SK-N-SH (cell line): ENCODE data around the gene TRPV6. TPM values are rescaled to one million over a fixed set of nuclear protein-coding genes. Genes with fewer than 3 reads are reported as not detected.

Source experiments
- CTCF ChIA-PET: fragments of 300-600, 350-600 bp; formaldehyde crosslinking; extraction: SDS; loops from one replicate; lab custom pipeline; 2021; lab: Yijun Ruan, JAX
- POLR2A ChIA-PET: fragments of 350-600 bp; sonication (Branson Sonifier 250); formaldehyde crosslinking; extraction: SDS; loops from one replicate; lab custom pipeline; 2020; ENCODE audit warnings: antibody characterized with exemption, inconsistent platforms; lab: Yijun Ruan, JAX
- DNase-seq: peaks from one replicate; pipeline ENCODE4 v3.0.0; 2012
- H2AFZ ChIP-seq: fragments of 200-600 bp; sonication (generic); 2 replicates; pipeline ENCODE4 v1.8.1; 2016; ENCODE audit warnings: antibody characterized with exemption, mild to moderate bottlenecking, low read depth
- H3F3A ChIP-seq: fragments of 200-600 bp; sonication (generic); replicated peaks from 2 replicates; pipeline ENCODE3; 2016; ENCODE audit warnings: antibody characterized with exemption, mild to moderate bottlenecking; ENCODE audit not compliant: insufficient read depth
- H3K27ac ChIP-seq, 2 experiments: fragments of 200-500 bp in 1 of 2; fragments of 200-600 bp in 1 of 2; sonication (Bioruptor generic) in 1 of 2; sonication (generic), shearing (Covaris generic) in 1 of 2; 2 replicates each; pipeline versions ENCODE4 v1.5.1 to v1.6.1; 2014 to 2016; ENCODE audit warnings: low read depth in 2 of 2, inconsistent platforms in 1 of 2, low read length in 1 of 2, mild to moderate bottlenecking in 1 of 2, mixed read lengths in 1 of 2
- H3K27me3 ChIP-seq: fragments of 200-600 bp; sonication (generic), shearing (Covaris generic); 2 replicates; pipeline ENCODE4 v1.6.1; 2016; ENCODE audit warnings: mixed run types; ENCODE audit not compliant: insufficient read depth
- H3K36me3 ChIP-seq, 2 experiments: fragments of 200-500 bp in 1 of 2; fragments of 200-600 bp in 1 of 2; sonication (Bioruptor generic) in 1 of 2; sonication (generic) in 1 of 2; replicated peaks in 1 of 2; 2 replicates each; pipeline versions ENCODE3 to v1.5.1; 2014 to 2016; ENCODE audit warnings: low read length in 1 of 2, mild to moderate bottlenecking in 1 of 2; ENCODE audit not compliant: insufficient read depth in 2 of 2, control insufficient read depth in 1 of 2
- H3K4me1 ChIP-seq, 2 experiments: fragments of 200-500 bp in 1 of 2; fragments of 200-600 bp in 1 of 2; sonication (Bioruptor generic) in 1 of 2; sonication (generic), shearing (Covaris generic) in 1 of 2; 2 replicates each; pipeline versions ENCODE4 v1.5.1 to v1.6.1; 2014 to 2016; ENCODE audit warnings: low read depth in 1 of 2, low read length in 1 of 2, mixed run types in 1 of 2; ENCODE audit not compliant: insufficient read depth in 2 of 2, control insufficient read depth in 1 of 2
- H3K4me2 ChIP-seq: fragments of 200-600 bp; sonication (generic), shearing (Covaris generic); 2 replicates; pipeline ENCODE4 v1.6.1; 2017; ENCODE audit warnings: mixed run types
- H3K4me3 ChIP-seq, 2 experiments: fragments of 200-500 bp in 1 of 2; fragments of 200-600 bp in 1 of 2; sonication (Bioruptor generic) in 1 of 2; sonication (generic), shearing (Covaris generic) in 1 of 2; 2 replicates each; pipeline versions ENCODE4 v1.5.1 to v1.8.1; 2014 to 2016; ENCODE audit warnings: low read depth in 2 of 2, inconsistent platforms in 1 of 2, low read length in 1 of 2, mild to moderate bottlenecking in 1 of 2, mixed read lengths in 1 of 2, moderate library complexity in 1 of 2
- H3K79me2 ChIP-seq: fragments of 200-600 bp; sonication (generic); 2 replicates; pipeline ENCODE4 v1.8.1; 2017; ENCODE audit warnings: mild to moderate bottlenecking; ENCODE audit not compliant: insufficient read depth
- H3K9ac ChIP-seq: fragments of 200-600 bp; sonication (generic); 2 replicates; pipeline ENCODE4 v1.6.1; 2017; ENCODE audit warnings: mixed run types
- H3K9me2 ChIP-seq: fragments of 200-600 bp; sonication (generic); 2 replicates; pipeline ENCODE4 v1.6.1; 2017; ENCODE audit warnings: mixed run types
- H3K9me3 ChIP-seq: fragments of 200-600 bp; sonication (generic); 2 replicates; pipeline ENCODE4 v1.6.1; 2017; ENCODE audit warnings: mixed run types, mild to moderate bottlenecking, moderate library complexity
- H4K20me1 ChIP-seq: fragments of 200-600 bp; sonication (generic); 2 replicates; pipeline ENCODE4 v1.6.1; 2017; ENCODE audit warnings: mild to moderate bottlenecking, mixed run types; ENCODE audit not compliant: insufficient read depth
- CHD2 ChIP-seq: fragments of 150-350 bp; IDR thresholded peaks from 2 replicates; pipeline ENCODE4 v1.6.1; 2018; ENCODE audit warnings: low read length; ENCODE audit not compliant: partially characterized antibody
- EP300 ChIP-seq, 2 experiments: IDR thresholded peaks; 2 replicates each; pipeline versions ENCODE4 v1.4.0 to v1.6.1; 2012; ENCODE audit warnings: borderline replicate concordance in 1 of 2, low read depth in 1 of 2, low read length in 1 of 2
- FOSL2 ChIP-seq: IDR thresholded peaks from 2 replicates; pipeline ENCODE4 v1.4.0; 2012; ENCODE audit warnings: low read depth, mild to moderate bottlenecking, moderate library complexity, borderline replicate concordance
- FOXJ3 ChIP-seq: sonication (generic); formaldehyde crosslinking; IDR thresholded peaks from 2 replicates; pipeline ENCODE4 v1.5.1; 2020; ENCODE audit warnings: mild to moderate bottlenecking, missing genetic modification reagents
- GABPA ChIP-seq: IDR thresholded peaks from 2 replicates; pipeline ENCODE4 v1.4.0; 2012; ENCODE audit warnings: low read depth, mild to moderate bottlenecking
- GATA2 ChIP-seq: sonication (generic); formaldehyde crosslinking; IDR thresholded peaks from 2 replicates; pipeline ENCODE4 v1.5.0; 2020; ENCODE audit warnings: mild to moderate bottlenecking, missing genetic modification reagents
- JUND ChIP-seq: IDR thresholded peaks from 2 replicates; pipeline ENCODE4 v1.4.0; 2012
- MEF2A ChIP-seq: IDR thresholded peaks from 2 replicates; pipeline ENCODE4 v1.4.0; 2012; ENCODE audit warnings: low read depth, borderline replicate concordance
- MXI1 ChIP-seq: IDR thresholded peaks from 2 replicates; pipeline ENCODE4 v1.6.1; 2012; ENCODE audit warnings: mild to moderate bottlenecking, low read depth, low read length, improper control_type of control experiment
- NFIC ChIP-seq: IDR thresholded peaks from 2 replicates; pipeline ENCODE4 v1.4.0; 2012; ENCODE audit warnings: borderline replicate concordance
- RAD21 ChIP-seq: IDR thresholded peaks from 2 replicates; pipeline ENCODE4 v1.6.1; 2012; ENCODE audit warnings: mild to moderate bottlenecking, low read length
- RFX5 ChIP-seq: IDR thresholded peaks from 2 replicates; pipeline ENCODE4 v1.6.1; 2012; ENCODE audit warnings: mild to moderate bottlenecking, improper control_type of control experiment, low read length
- SMC3 ChIP-seq: IDR thresholded peaks from 2 replicates; pipeline ENCODE4 v1.6.1; 2012; ENCODE audit warnings: low read depth, low read length, improper control_type of control experiment
- TCF12 ChIP-seq: IDR thresholded peaks from 2 replicates; pipeline ENCODE4 v1.4.0; 2012
- TEAD4 ChIP-seq: IDR thresholded peaks from 2 replicates; pipeline ENCODE4 v1.4.0; 2012; ENCODE audit warnings: mild to moderate bottlenecking, borderline replicate concordance; ENCODE audit not compliant: insufficient read depth
- YY1 ChIP-seq: IDR thresholded peaks from 2 replicates; pipeline ENCODE4 v1.4.0; 2012; ENCODE audit warnings: low read depth, mild to moderate bottlenecking
- WGBS: methylation state at CpG from one replicate; pipeline ENCODE4 v1.1.6; 2017; ENCODE audit warnings: low lambda C conversion rate; 5-methylcytosine and 5-hydroxymethylcytosine counted together
- polyA plus RNA-seq, 3 experiments: library from polyadenylated mRNA; depleted of rRNA; stranded (reverse); fragments of >200 nt; gene quantifications; 2 replicates each; pipeline ENCODE4 v1.2.3, GENCODE V29; 2012
- TF ChIP-seq, protein P1 (sequence below): IDR thresholded peaks from 2 replicates; pipeline ENCODE4; 2012
- TF ChIP-seq, protein P2 (sequence below): fragments of 200-600 bp; sonication (generic); IDR thresholded peaks from 2 replicates; pipeline ENCODE4 v1.6.1; 2017; ENCODE audit warnings: antibody characterized with exemption, mild to moderate bottlenecking, moderate library complexity
- TF ChIP-seq, protein P3 (sequence below): IDR thresholded peaks from 2 replicates; pipeline ENCODE4 v1.4.0; 2012; ENCODE audit warnings: low read depth, borderline replicate concordance
- TF ChIP-seq, protein P4 (sequence below): fragments of 150-350 bp; IDR thresholded peaks from 2 replicates; pipeline ENCODE4 v1.6.1; 2017; ENCODE audit warnings: antibody characterized with exemption, low read length, low read depth, borderline replicate concordance

Gene TRPV6
- polyA plus RNA-seq, 1 of the 3 experiments (the other 2 are of a cell fraction), result not detected

DNA sequence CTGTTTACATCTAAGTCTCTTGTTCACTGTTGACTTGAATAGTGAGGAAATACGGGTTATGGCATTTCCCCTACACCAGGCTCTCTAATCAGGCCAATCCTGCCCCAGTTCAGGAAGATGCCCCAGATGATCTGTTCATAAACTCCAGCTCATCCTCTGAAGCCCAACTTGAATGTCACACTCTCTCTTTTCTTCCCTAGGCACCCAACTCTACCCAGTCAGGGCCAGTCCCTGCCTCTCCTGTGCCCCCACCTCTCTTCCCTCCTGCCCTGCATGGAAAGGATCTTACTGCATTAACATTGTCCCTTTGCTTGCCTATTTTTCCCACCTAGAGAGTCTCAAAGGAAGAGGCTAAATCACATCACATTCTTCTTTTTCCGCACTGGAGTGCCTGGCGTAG, 10.6 kb upstream of the TRPV6 start:
- Histone ChIP-seq H3K27ac (no peak overlapping the region), H3K4me2 (no peak overlapping the region), H3K79me2 (no peaks in the 10 kb centered on the region), H3K9me2 (no peaks in the 10 kb centered on the region), H3K9ac (no peak overlapping the region), H3K27me3 (peaks cover 43% of the 10 kb centered on the region), H3K4me1 (no peaks in the 10 kb centered on the region), H3K9me3 (no peaks in the 10 kb centered on the region), H2AFZ (no peak overlapping the region), H4K20me1 (no peaks in the 10 kb centered on the region), H3K36me3 (no peaks in the 10 kb centered on the region), H3K4me3 (no peak overlapping the region), H3F3A (no peaks in the 10 kb centered on the region)
- ChIA-PET CTCF (interaction anchor here (1.2 to 2.9 kb wide), 3 partner anchors 14 to 112 kb away, joined by 3 to 15 read pairs (median 4); no protein-coding TSS in a partner anchor), POLR2A (no interaction called here)
- 25% methylated on average over 3 of the region's 3 CpGs for WGBS
- no peak for DNase-seq
- TF ChIP-seq FOSL2, result no peak
- no peak for TF ChIP-seq SMC3
- TF ChIP-seq, protein P1, sequence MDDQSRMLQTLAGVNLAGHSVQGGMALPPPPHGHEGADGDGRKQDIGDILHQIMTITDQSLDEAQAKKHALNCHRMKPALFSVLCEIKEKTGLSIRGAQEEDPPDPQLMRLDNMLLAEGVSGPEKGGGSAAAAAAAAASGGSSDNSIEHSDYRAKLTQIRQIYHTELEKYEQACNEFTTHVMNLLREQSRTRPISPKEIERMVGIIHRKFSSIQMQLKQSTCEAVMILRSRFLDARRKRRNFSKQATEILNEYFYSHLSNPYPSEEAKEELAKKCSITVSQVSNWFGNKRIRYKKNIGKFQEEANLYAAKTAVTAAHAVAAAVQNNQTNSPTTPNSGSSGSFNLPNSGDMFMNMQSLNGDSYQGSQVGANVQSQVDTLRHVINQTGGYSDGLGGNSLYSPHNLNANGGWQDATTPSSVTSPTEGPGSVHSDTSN, result no peak
- TF ChIP-seq MXI1, result no peak
- TF ChIP-seq, protein P2, sequence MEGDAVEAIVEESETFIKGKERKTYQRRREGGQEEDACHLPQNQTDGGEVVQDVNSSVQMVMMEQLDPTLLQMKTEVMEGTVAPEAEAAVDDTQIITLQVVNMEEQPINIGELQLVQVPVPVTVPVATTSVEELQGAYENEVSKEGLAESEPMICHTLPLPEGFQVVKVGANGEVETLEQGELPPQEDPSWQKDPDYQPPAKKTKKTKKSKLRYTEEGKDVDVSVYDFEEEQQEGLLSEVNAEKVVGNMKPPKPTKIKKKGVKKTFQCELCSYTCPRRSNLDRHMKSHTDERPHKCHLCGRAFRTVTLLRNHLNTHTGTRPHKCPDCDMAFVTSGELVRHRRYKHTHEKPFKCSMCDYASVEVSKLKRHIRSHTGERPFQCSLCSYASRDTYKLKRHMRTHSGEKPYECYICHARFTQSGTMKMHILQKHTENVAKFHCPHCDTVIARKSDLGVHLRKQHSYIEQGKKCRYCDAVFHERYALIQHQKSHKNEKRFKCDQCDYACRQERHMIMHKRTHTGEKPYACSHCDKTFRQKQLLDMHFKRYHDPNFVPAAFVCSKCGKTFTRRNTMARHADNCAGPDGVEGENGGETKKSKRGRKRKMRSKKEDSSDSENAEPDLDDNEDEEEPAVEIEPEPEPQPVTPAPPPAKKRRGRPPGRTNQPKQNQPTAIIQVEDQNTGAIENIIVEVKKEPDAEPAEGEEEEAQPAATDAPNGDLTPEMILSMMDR, result no peak
- TF ChIP-seq YY1, result no peak
- TF ChIP-seq GATA2 (CRISPR knock-in tag), result no peak
- TF ChIP-seq, protein P3, sequence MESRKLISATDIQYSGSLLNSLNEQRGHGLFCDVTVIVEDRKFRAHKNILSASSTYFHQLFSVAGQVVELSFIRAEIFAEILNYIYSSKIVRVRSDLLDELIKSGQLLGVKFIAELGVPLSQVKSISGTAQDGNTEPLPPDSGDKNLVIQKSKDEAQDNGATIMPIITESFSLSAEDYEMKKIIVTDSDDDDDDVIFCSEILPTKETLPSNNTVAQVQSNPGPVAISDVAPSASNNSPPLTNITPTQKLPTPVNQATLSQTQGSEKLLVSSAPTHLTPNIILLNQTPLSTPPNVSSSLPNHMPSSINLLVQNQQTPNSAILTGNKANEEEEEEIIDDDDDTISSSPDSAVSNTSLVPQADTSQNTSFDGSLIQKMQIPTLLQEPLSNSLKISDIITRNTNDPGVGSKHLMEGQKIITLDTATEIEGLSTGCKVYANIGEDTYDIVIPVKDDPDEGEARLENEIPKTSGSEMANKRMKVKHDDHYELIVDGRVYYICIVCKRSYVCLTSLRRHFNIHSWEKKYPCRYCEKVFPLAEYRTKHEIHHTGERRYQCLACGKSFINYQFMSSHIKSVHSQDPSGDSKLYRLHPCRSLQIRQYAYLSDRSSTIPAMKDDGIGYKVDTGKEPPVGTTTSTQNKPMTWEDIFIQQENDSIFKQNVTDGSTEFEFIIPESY, result no peak
- no peak for TF ChIP-seq TCF12
- TF ChIP-seq RAD21, result no peak
- no peak for TF ChIP-seq FOXJ3 (CRISPR knock-in tag)

DNA sequence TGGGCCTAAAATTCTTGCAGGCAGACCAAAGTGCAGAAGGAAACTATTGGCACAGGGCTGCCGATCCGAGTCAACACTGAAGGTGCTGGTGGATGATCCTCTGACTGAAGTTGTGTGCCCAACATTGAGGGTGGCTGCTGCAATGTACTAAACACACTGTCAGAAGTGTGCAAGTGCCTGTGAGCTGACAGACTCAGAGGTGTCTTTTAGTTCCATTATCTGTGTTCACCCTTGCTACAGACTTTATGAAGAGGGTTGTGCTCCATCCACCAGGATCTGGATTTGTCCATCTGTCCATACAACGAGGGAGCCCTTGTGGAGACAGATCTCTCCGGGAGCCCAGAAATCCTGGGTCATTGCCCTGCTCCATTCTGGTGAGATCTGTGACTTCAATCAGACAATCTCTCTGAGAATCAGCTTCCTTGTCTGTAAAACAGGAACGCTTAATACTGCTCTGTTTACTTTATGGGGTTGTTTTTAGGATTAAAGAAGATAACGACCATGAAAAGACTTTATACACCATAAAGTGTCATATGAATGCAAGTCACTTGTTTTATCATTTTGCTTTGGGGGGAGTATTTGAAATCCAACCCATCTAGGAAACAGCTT, 9.5 kb upstream of the TRPV6 start:
- DNase-seq, result no peak
- 11% methylated on average over 6 of the region's 6 CpGs for WGBS
- Histone ChIP-seq H3K27me3 (peaks cover 37% of the 10 kb centered on the region), H3K9me3 (no peaks in the 10 kb centered on the region), H3K27ac (no peak overlapping the region), H3K4me1 (no peaks in the 10 kb centered on the region), H3K79me2 (no peaks in the 10 kb centered on the region), H4K20me1 (no peaks in the 10 kb centered on the region), H3K36me3 (no peaks in the 10 kb centered on the region), H3K4me2 (no peak overlapping the region), H3K9me2 (no peaks in the 10 kb centered on the region), H2AFZ (no peak overlapping the region), H3F3A (no peaks in the 10 kb centered on the region), H3K9ac (no peak overlapping the region), H3K4me3 (no peak overlapping the region)
- ChIA-PET CTCF (interaction anchor here (1.3 to 2.9 kb wide), 2 partner anchors 14 to 15 kb away, joined by 4 to 15 read pairs; no protein-coding TSS in a partner anchor), POLR2A (no interaction called here)
- TF ChIP-seq FOSL2, result no peak
- no peak for TF ChIP-seq EP300 (IDR thresholded peaks at IDR 0.05; ENCODE audit: borderline replicate concordance in 1 of 2, low read depth in 1 of 2, low read length in 1 of 2)
- TF ChIP-seq TCF12, result no peak
- no peak for TF ChIP-seq GATA2 (CRISPR knock-in tag)
- no peak for TF ChIP-seq TEAD4
- no peak for TF ChIP-seq NFIC
- TF ChIP-seq CHD2, result no peak
- TF ChIP-seq, protein P4, sequence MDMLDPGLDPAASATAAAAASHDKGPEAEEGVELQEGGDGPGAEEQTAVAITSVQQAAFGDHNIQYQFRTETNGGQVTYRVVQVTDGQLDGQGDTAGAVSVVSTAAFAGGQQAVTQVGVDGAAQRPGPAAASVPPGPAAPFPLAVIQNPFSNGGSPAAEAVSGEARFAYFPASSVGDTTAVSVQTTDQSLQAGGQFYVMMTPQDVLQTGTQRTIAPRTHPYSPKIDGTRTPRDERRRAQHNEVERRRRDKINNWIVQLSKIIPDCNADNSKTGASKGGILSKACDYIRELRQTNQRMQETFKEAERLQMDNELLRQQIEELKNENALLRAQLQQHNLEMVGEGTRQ, result no peak
- no peak for TF ChIP-seq MEF2A
- TF ChIP-seq, protein P2, result no peak
- TF ChIP-seq JUND, result no peak
- TF ChIP-seq RFX5, result no peak
- TF ChIP-seq GABPA, result no peak
- TF ChIP-seq RAD21, result no peak
